Midbrain (tissue), 1 donor: Measurements from ENCODE around the gene LHPP.
"Not testable (repeated sequence)": the region's sequence is repeated elsewhere in the genome, so short reads cannot be mapped to it uniquely, and the experiment has no call there.

Source experiments
- DNase-seq: peaks from one replicate; lab custom pipeline; 2025; lab: John Stamatoyannopoulos, UW

The LHPP gene

DNA sequence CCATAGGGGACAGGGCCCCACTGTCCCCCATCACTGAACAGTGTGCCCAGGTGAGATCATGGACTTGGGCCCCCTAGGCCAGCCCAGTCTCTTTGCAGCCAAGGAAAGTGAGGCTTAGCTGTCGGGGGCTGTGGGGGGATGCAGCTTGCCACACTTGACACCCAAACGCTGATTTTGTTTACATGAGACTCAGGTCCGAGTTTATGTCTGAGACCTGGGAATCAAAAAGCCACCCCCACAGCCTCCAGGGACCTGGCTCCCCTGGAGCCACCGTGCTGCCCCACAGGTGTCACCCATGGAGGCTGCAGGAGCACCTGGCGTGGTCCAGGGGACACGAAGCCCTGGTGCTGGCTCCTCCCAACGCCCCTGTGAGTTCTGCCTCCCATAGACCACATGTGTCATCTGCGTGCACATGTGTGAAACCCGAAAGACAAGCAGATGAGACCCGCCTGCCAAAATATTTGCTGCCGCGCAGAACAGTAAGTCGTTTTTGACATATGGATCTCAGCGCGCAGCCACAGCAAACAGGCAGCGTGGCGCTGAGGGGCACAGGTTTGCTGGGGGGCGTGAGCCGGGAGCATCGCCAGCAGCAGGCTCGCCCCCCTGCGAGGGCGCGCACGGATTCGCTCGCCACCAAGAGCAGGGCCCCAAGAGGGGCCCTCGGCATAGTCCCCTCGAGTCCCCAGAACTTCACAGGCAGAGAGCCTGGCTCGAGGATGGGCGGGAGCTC is 112.3 kb downstream of the LHPP start:
- no peak for DNase-seq

DNA sequence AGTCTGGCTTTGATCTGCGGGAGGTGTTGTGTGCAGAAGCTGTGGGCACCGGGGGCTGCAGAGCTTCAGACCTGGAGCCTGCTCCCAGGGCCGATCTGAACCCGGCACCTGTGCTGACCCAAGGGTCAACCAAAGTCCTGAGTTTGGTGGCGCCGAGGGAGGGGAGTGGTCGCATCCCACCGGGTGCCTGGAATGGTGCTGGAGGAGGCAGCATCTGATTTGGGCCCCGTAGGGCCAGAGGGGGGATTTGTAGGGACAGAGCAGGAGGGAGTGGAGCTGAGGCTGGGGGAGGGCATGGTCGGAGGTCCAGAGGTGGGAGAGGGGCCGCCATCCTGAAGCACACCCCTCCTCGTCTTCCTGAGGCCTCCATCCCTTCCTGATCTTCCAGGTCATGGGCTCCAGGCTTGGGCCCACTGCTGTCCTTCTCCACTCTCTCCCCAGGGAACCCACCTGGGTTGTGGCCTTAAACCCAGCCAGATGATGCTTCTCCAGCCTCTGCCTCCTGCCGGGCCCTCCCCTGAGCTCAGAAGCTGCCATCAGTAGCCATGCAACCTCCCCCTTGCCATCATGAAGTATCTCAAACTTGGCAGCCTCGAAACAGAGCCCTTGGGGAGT is 112.9 kb downstream of the LHPP start:
- DNase-seq: no peak

DNA sequence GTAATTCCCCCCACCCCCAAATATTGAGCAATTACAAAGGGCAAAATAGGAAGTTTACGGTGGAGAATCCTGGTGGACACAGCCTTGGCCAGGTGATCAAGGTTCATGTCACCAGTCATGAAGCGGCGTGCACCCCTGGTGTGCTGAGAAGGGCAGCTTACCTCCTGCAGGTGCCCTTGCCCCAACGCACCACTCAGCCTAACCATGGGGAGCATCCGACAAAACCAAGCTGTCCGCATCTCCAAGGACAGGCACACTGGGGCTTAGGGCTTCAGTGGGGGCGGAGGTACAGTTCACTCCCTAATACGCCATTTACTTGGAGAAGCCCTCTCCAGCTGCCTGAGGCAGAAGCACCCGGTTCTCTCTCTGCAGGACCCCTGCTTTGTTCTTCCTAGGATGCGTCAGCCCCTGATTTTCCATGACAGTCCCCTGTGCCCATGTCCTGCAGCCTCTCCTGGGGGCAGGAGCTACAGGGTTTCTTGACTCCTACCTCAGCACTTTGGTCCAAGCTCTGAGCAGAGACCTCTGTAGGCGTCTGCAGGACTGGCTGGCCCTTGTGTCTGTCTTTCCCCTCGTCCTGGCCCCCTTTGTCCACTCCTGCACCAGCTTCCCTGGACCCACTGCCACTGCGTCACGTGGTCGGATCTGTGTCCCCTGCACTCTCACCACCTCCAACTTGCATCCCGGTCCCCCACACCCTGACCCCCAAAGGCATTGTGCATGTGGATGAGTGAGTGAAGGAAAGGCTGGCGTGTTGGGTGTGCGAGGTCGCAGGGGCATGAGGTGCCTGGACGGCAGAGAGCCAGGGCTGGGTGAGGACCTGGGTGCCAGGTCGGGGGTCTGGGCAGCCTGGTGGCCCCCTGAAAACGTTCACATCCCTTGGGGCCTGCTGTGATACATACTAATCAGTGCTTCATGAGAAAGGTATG is 113.7 kb downstream of the LHPP start:
- DNase-seq: no peak

DNA sequence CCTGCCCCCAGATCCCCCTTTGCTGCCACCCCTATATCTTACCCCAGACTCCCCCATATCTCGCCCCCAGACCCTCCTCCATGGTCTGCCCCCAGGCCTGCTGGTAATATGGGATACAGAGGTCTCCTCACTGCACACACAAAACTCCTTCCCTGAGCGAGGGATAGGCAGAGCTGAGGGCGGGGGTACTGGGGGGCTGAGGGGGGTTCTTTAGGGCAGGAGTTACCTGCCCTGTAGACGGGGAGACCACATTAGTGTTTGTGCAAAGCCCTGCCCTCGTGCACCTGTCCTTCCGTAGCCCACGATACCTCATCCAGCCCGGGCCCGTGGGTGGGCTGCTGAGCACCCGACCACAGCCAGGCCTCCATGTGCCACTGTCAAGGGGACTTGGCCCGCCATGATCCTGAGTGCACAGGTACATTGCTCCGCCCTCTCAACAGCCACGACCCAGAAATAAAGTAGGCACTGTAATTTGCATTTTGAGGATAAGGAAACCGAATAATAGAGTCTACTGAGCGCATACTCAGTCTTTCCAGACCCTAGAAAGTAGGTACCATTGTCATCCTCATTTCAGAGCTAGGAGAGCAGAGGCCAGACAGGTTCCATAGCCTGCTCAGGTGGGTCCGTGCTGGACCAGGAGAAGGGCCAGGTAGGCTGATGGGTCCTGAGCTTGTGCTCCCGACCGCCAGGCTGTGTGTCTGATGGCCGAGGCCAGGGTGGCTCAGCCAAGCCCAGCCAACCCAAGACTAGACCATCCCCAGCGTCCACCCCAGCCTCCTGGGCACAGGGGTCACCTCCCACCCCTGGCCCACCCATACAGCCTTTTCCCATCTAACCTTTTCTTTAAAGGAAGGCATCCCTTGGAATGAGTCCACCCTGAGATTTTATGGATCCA is 115.2 kb downstream of the LHPP start:
- no peak for DNase-seq

DNA sequence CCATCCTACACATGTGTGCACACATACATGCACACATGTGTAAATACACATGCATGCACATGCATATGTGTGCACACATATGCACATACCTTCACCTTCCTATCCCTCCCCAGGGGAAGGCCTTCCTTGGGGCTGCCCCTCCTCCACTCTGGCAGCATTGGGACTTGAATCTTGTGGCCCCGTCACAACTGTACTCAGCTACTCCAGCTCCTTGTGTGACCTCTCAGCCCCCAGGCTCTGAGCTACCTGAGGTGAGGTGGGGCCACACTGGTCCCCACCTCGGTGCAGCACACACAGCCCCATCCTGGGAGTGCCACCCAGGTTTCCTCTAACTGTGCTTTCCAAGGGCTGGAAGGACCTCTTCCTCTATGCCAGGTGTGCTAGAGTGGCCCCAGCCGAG is 116.0 kb downstream of the LHPP start:
- no peak for DNase-seq

DNA sequence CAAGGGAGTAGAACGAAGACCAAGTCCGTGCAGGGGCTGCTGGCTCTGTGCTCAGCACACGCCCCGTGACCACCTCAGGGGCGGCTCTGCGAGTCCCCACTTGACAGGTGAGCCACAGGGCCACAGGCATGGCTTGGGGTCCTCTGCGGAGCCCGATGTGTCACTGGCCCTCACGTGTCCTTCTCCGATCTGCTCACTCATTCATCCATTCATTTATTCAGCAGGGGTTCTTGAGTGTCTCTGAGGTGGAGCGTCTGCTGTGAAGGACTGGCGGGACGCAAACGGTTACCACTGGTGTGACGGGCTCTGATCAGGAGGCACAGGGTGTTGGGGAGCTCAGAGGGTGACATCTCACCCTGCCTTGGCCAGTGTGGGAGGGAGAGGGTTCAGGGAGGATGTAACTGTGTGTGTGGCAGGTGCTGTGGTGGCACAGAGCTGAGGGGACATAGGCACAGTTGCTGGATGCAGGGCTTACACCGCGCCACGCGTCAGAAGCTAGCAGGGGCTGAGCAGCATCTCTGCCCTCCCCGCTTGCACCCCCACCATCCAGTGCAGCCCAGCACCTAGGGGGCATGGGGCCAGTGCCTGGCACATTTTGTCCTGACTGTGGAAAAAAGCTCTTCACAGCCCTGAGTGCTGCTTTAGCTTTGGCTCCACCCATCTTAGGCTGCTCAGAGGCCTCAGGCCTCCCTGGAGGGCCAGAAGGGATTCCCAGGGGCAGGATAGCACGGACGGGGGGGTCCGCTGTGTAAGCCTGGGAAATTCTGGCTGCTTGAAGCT is 116.8 kb downstream of the LHPP start:
- no peak for DNase-seq

DNA sequence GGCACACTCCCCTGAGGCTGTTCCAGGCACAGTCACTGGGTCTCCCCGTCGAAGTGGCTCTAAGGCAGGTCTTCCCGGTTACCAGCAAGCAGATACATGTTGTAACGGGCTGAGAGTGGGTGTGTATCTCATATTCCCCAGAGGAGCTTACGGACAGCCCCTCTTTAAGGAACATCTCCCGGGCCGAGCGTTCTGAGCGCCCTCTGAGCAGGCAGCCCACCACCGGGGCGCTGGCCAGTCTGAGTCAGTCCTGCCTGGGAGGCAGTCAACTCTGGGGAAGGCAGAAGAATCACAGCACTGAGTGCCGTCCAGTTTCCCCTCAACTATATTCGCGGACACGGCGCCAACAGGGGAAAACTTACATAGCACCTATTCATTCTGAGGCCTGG is 117.4 kb downstream of the LHPP start:
- DNase-seq: no peak

DNA sequence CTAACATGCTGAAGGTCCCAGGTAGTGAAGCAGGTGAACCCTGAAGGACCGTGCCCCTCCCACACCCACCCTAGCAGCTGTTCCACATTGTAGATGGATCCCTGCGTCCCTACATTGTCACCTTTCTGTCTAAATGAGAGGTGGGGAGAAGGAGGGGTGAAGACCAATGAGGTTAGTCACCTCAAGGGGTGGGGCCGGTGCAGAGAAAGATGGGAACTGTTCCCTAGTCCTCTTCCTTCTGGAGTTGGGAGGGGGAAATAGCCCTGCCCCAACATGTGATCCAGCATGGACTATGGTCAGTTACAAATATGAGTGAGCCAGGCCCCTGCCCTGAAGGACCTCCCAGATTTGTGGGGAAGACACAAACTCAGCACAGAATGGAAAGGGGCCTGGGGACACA is 124.5 kb downstream of the LHPP start:
- no peak for DNase-seq

DNA sequence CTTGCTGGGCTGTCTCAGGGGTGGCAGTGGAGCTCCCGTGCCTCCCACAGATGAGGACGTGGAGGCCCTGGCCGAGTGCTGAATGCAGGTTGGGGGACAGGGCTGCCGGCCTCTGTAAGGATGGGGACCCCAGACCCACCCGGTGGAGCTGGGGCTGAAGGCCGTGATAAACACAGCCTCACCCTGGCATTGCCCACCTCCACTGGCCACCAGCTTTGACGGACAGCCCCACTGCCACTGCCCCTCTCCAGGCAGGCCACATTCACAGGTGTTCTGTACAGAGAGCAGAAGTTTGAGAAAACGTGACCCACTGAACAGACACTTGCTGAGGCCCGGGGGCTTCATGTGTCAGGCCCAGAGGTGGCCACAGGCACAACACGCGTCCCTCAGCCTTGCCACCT is 126.2 kb downstream of the LHPP start:
- no peak for DNase-seq

DNA sequence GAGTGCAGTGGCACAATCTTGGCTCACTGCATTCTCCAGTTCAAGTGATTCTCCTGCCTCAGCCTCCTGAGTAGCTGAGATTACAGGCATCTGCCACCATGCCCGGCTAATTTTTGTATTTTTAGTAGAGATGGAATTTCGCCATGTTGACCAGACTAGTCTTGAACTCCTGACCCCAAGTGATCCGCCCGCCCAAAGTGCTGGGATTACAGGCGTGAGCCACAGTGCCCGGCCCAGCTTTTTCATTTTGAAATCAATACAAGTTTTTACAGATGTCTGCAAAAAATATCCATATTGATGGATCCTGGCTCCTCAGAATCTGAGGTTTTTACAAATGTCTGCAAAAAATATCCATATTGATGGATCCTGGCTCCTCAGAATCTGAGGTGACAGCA is 126.7 kb downstream of the LHPP start:
- DNase-seq: not testable (repeated sequence)

DNA sequence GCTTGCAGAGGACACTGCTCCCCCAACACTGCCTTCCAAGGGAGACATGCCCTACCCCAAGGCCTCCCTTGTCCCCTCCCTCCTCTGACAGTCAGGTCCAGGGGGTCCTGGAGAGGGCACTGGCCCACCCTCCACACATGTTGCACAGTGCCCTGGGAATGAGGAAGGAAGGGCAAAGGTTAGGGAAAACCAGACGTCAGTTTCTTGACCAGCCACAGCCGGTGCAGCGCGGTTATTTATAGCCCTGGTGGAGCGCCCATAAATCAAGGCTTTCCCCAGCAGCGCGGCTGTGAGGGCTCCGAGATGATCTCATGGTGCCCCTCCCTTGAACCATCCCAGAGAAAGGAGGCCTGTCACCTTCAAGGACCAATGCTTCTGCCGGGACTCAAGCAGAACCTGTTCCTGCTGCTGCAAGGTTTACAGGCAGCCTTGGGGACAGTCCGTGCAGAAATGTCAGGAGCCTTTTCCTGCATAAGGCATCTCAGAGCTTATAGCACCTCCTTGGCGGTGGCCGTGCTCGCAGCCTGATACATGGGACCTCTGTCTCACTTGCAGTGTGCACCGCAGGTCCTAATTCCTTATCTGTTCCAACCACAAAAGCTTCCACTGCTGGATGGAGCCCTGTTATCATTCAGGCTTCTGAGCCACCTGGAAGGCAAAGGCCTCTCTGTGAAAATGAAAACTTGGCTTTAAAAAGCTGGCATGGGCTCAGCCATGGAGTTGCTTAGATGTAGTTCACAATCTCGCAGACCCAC is 127.3 kb downstream of the LHPP start:
- peak; percentile 41 for DNase-seq

DNA sequence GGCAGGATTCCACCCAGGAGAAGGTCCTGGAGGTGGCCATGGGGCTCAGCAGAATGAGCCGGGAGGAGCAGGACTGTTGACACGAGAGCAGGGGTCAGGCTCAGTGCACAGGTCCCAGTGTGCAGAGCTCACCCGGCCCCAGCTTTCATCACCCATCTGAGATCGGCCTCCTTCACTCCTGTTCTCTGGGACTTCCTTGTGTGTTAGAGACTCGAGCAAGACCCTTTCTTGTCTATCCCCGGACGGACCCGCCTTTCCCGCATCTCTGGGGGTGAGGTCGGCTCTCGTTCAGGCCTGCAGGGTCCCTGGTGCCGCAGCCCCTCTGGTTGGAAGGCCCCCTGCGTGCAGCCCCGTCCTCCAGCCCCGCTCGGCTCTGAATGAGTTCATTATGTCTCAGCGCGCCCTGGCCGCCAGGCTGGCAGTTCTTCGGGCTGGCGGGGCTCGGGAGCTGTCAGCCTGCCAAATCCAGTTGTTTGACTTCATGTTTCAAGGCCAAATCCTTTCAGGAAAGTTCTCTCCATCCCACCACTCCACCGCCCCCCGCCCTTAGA is 127.9 kb downstream of the LHPP start:
- DNase-seq: peak; percentile 83

DNA sequence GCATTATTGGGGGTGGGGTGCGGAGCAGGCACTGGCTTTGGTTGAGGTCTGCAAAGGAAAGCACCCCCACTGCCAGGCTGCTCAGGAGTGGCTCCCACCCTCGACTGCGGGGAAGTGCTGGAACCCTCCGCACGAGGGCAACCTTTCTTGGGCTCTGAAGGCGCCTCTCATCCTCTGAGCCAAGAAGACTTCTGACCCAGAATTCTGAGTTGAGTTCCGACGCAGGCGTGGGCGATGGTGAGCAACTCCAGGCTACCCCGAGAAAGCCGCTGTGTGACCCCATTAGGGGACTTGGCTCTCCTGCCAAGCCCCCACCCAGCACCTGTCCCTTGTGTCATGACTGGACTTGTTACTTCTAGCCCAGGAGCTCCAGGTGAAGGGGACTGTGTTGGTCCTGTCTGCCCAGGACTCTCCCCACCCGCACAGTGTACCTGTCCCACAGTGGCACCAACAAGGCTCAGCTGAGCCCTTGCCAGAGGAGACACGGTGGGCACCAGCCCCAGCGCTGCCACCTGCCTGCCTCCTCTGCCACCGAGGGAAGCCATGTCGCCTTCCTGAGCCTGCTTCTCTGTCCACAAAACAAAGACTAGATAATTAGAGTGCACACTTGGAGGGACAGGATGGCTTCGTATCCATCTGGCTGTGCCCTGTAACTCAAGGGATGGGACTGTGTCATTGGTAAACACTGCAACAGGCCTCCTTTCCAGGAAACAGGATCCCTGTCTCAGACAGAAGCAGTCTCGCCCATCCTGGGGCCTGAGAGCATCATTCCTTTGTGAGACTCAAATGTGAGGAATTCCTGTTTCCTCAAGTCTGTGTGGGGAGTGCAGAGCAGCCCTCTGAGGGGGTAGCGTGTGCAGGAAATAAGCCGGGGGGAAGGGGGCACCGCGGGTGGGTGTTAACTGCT is 128.8 kb downstream of the LHPP start:
- peak; percentile 57 for DNase-seq

DNA sequence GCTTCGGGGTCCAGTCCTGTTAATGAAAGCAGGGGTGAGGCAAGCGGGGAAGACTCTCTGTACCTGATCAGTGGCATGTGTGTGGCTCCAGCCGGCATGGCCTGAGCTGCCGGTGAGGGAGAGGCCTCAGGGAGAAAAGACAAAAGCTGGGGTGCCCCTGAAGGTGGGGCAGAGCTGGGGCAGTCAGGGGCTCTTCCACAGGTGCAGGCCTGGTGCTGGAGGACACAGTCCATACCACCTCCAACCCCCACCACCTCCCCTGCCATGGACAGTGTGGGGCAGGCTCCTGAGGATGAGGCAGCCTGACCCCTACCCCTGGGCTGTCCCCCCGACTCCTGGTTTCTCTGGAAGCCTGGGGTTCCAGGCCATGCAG is 129.5 kb downstream of the LHPP start:
- no peak for DNase-seq

DNA sequence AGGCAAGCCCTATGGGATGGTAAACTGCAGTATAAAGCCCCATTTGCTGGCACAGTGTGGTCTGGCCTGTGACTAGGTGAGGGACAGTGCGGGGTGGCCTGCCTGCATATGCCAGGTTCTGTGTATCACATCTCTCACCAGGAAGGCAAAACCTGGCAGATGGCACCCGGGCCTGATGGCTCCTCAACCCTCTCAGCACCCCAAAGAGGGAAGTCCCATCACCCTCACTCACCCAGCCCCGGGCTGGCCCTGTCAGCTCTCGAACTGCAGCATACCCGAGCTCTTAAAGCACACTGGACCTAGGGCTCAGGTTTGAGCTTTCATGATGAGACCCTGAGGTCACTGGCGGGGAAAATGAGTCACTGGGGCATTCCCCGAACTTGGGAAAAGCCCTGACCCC is 130.5 kb downstream of the LHPP start:
- DNase-seq: no peak

DNA sequence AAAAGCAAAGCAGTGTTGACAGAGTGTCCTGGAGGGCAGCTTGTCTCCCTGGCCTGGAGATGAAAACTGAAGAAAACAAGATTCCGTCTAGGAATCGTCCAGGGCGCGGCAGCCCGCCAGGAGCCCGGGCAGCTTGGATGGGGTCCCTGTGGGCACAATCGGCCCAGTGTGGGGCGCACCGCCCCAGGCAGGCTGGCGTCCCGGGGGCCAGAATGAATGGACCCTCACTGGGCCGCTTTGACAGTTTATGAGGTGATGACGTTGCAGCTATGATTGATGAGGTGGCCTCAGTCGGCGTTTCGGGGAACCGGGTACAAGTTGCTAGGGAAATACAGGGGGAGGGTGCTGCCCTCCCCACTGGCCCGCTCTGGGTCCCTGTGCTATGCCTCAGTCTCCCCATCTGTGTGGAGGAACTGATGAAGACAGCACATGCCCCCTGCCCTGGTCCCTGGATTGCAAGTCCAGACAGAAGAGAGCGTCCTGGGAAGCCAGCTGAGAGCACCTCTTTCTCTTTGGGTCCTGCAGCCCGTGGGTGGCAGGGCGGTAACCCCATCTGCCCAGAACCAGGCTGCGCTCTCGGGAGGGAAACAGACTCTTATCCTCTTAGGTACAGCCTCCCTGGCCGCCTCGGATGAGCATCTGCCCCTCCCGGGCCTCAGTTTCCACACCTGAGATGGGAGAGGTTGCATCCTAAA is 131.3 kb downstream of the LHPP start:
- peak; percentile 4 for DNase-seq

DNA sequence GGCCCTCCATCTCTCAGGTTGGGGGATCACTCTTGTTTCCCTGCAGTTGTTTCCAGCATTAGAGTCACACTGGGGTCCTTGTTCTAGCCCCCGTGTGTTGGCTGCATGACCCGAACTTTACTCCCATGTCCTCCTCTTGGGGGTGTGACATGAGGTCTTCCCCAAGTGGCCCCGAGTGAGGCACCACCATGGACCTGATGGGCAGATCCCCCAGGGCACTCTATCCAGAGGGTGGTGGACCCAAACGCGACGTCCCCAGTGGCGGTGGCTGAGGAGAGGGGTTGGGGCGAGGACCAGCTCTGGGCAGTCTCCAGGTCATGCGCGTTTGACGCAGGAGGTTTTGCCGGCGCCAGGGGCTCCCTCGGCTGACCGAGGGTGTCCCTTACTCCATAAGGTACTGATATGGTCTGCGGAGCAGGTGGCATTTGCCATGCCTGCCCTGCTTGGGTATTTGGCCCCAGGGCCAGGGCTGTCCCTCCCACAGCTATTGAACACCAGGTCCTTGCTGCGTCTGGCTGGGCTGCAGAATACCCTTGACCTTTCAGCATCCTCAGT is 131.9 kb downstream of the LHPP start:
- DNase-seq: no peak

DNA sequence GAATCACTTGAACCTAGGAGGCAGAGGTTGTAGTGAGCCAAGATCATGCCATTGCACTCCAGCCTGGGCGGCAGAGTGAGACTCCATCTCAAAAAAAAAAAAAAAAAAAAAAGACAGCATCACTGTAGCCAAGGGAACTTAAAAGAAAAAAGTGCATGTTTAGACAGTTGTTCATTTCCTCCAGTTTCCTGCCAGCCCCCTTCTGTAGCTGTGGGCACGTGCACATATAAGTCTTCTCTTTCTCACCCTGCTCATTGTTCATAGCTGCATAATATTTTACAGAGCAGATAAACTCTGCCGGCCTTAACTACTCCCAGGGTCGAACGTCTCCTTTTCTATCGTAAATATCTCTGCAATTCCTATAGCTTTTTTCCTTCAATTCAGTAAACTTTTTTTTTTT is 132.6 kb downstream of the LHPP start:
- no peak for DNase-seq
